Liver (tissue), 3 donors: Measurements from ENCODE around the gene DDA1.

Source experiments
- JUND ChIP-seq, 2 donors: IDR thresholded peaks; 2 replicates each; pipeline ENCODE4 v1.6.1; 2016; ENCODE audit warnings: antibody characterized with exemption in 2 of 2
- NR2F2 ChIP-seq: IDR thresholded peaks from 2 replicates; pipeline ENCODE4 v1.6.1; 2016; ENCODE audit warnings: antibody characterized with exemption
- RAD21 ChIP-seq, 2 donors: IDR thresholded peaks; 2 replicates each; pipeline ENCODE4 v1.6.1; 2016; ENCODE audit warnings: antibody characterized with exemption in 2 of 2, mild to moderate bottlenecking in 2 of 2
- SP1 ChIP-seq: IDR thresholded peaks from 2 replicates; pipeline ENCODE4 v1.6.1; 2018; ENCODE audit warnings: antibody characterized with exemption, mild to moderate bottlenecking
- TAF1 ChIP-seq: conservative IDR thresholded peaks from 2 replicates; pipeline ENCODE4 v1.6.1; 2016; ENCODE audit warnings: antibody characterized with exemption, mild to moderate bottlenecking
- YY1 ChIP-seq: IDR thresholded peaks from 2 replicates; pipeline ENCODE4 v1.6.1; 2016; ENCODE audit warnings: antibody characterized with exemption, mild to moderate bottlenecking
- TF ChIP-seq, protein P1 (sequence below): fragments of 150-350 bp; IDR thresholded peaks from 2 replicates; pipeline ENCODE4 v1.5.1; 2017; ENCODE audit warnings: improper control_type of control experiment, low read depth, low read length; ENCODE audit not compliant: missing input control
- TF ChIP-seq, protein P2 (sequence below): IDR thresholded peaks from 2 replicates; pipeline ENCODE4 v1.6.1; 2016; ENCODE audit warnings: antibody characterized with exemption
- TF ChIP-seq, protein P3 (sequence below): IDR thresholded peaks from 2 replicates; pipeline ENCODE4 v1.6.1; 2016; ENCODE audit warnings: antibody characterized with exemption, mild to moderate bottlenecking
- TF ChIP-seq, protein P4 (sequence below): IDR thresholded peaks from 2 replicates; pipeline ENCODE4 v1.6.1; 2016; ENCODE audit warnings: antibody characterized with exemption
- donor health status: healthy.
- donor health status: healthy.

DNA sequence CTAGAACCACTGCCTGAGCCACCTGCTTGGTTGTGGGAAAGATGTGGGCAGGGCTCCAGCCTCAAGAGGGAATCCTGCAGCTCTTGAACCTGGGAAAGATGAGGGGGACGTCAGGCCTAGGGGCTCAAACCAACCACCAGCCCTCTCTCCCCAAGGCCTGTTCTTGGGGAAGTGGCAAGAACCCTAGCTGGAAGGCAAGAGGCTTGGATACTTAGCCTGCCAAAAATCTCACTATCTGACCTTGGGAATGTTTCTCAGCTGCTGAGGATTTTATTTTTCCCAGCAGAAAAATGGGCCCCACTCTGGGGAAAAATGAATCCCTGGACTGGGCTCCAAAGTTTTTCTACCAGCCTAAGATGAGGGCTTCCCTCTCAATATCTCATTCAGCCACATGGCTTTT is 49.4 kb upstream of the DDA1 start:
- TF ChIP-seq, protein P1, sequence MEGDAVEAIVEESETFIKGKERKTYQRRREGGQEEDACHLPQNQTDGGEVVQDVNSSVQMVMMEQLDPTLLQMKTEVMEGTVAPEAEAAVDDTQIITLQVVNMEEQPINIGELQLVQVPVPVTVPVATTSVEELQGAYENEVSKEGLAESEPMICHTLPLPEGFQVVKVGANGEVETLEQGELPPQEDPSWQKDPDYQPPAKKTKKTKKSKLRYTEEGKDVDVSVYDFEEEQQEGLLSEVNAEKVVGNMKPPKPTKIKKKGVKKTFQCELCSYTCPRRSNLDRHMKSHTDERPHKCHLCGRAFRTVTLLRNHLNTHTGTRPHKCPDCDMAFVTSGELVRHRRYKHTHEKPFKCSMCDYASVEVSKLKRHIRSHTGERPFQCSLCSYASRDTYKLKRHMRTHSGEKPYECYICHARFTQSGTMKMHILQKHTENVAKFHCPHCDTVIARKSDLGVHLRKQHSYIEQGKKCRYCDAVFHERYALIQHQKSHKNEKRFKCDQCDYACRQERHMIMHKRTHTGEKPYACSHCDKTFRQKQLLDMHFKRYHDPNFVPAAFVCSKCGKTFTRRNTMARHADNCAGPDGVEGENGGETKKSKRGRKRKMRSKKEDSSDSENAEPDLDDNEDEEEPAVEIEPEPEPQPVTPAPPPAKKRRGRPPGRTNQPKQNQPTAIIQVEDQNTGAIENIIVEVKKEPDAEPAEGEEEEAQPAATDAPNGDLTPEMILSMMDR = no peak
- TF ChIP-seq TAF1 (no peak), YY1 (no peak), SP1 (no peak), JUND (IDR thresholded peaks at IDR 0.05) (no peak), RAD21 (IDR thresholded peaks at IDR 0.05) (no peak), NR2F2 (no peak)
- TF ChIP-seq, protein P2, sequence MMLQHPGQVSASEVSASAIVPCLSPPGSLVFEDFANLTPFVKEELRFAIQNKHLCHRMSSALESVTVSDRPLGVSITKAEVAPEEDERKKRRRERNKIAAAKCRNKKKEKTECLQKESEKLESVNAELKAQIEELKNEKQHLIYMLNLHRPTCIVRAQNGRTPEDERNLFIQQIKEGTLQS = no peak
- TF ChIP-seq, protein P3, sequence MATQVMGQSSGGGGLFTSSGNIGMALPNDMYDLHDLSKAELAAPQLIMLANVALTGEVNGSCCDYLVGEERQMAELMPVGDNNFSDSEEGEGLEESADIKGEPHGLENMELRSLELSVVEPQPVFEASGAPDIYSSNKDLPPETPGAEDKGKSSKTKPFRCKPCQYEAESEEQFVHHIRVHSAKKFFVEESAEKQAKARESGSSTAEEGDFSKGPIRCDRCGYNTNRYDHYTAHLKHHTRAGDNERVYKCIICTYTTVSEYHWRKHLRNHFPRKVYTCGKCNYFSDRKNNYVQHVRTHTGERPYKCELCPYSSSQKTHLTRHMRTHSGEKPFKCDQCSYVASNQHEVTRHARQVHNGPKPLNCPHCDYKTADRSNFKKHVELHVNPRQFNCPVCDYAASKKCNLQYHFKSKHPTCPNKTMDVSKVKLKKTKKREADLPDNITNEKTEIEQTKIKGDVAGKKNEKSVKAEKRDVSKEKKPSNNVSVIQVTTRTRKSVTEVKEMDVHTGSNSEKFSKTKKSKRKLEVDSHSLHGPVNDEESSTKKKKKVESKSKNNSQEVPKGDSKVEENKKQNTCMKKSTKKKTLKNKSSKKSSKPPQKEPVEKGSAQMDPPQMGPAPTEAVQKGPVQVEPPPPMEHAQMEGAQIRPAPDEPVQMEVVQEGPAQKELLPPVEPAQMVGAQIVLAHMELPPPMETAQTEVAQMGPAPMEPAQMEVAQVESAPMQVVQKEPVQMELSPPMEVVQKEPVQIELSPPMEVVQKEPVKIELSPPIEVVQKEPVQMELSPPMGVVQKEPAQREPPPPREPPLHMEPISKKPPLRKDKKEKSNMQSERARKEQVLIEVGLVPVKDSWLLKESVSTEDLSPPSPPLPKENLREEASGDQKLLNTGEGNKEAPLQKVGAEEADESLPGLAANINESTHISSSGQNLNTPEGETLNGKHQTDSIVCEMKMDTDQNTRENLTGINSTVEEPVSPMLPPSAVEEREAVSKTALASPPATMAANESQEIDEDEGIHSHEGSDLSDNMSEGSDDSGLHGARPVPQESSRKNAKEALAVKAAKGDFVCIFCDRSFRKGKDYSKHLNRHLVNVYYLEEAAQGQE = no peak
- TF ChIP-seq, protein P4, sequence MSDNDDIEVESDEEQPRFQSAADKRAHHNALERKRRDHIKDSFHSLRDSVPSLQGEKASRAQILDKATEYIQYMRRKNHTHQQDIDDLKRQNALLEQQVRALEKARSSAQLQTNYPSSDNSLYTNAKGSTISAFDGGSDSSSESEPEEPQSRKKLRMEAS = no peak
